HL-60 (cell line): ENCODE results near the gene ADAM11.

Experiments used
- CTCF ChIP-seq: IDR thresholded peaks from one replicate; pipeline ENCODE4 v1.5.1; 2011; ENCODE audit warnings: low read length, control low read depth, inconsistent platforms; ENCODE audit not compliant: insufficient read depth
- GABPA ChIP-seq: IDR thresholded peaks from 2 replicates; pipeline ENCODE4 v1.6.1; 2012; ENCODE audit warnings: low read depth
- POLR2AphosphoS5 ChIP-seq: IDR thresholded peaks from 2 replicates; pipeline ENCODE4 v1.6.1; 2012; ENCODE audit warnings: low read depth
- TF ChIP-seq, protein P1 (sequence below): IDR thresholded peaks from 2 replicates; pipeline ENCODE4 v1.6.1; 2012; ENCODE audit warnings: low read depth; ENCODE audit not compliant: insufficient replicate concordance

GRCh38 chr17:44757918-44758413 is 822 bp upstream of the ADAM11 start:
- TF ChIP-seq CTCF, result no peak
- no peak for TF ChIP-seq GABPA
- TF ChIP-seq, protein P1, sequence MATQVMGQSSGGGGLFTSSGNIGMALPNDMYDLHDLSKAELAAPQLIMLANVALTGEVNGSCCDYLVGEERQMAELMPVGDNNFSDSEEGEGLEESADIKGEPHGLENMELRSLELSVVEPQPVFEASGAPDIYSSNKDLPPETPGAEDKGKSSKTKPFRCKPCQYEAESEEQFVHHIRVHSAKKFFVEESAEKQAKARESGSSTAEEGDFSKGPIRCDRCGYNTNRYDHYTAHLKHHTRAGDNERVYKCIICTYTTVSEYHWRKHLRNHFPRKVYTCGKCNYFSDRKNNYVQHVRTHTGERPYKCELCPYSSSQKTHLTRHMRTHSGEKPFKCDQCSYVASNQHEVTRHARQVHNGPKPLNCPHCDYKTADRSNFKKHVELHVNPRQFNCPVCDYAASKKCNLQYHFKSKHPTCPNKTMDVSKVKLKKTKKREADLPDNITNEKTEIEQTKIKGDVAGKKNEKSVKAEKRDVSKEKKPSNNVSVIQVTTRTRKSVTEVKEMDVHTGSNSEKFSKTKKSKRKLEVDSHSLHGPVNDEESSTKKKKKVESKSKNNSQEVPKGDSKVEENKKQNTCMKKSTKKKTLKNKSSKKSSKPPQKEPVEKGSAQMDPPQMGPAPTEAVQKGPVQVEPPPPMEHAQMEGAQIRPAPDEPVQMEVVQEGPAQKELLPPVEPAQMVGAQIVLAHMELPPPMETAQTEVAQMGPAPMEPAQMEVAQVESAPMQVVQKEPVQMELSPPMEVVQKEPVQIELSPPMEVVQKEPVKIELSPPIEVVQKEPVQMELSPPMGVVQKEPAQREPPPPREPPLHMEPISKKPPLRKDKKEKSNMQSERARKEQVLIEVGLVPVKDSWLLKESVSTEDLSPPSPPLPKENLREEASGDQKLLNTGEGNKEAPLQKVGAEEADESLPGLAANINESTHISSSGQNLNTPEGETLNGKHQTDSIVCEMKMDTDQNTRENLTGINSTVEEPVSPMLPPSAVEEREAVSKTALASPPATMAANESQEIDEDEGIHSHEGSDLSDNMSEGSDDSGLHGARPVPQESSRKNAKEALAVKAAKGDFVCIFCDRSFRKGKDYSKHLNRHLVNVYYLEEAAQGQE, result no peak
- TF ChIP-seq POLR2AphosphoS5, result no peak
